HG02973 (cell line): ENCODE data around the gene COL4A2.

Experiments used
- ATAC-seq: cut with Tn5 transposase; IDR thresholded peaks from one replicate; pipeline ENCODE4 v1.9.1; 2021; ENCODE audit warnings: moderate library complexity; ENCODE audit not compliant: unreplicated experiment

Gene COL4A2

GRCh38 chr13:110336681-110337080, 29.6 kb downstream of the COL4A2 start:
- ATAC-seq = no peak

GRCh38 chr13:110337247-110337646, 30.2 kb downstream of the COL4A2 start:
- no peak for ATAC-seq

- no peak for ATAC-seq
Measured at GRCh38 chr13:110338441-110339101, 31.5 kb downstream of the COL4A2 start.

- no peak for ATAC-seq
Measured at GRCh38 chr13:110339263-110339662, 32.2 kb downstream of the COL4A2 start.

GRCh38 chr13:110339975-110340550, 33.0 kb downstream of the COL4A2 start:
- no peak for ATAC-seq

GRCh38 chr13:110340812-110341444, 33.8 kb downstream of the COL4A2 start:
- no peak for ATAC-seq

GRCh38 chr13:110341445-110342244, 34.6 kb downstream of the COL4A2 start:
- no peak for ATAC-seq

- no peak for ATAC-seq
Measured at GRCh38 chr13:110342474-110342873, 35.4 kb downstream of the COL4A2 start.

- ATAC-seq = no peak
Measured at GRCh38 chr13:110343241-110343865, 36.3 kb downstream of the COL4A2 start.

GRCh38 chr13:110344320-110344719, 37.2 kb downstream of the COL4A2 start:
- no peak for ATAC-seq

GRCh38 chr13:110345266-110345665, 38.2 kb downstream of the COL4A2 start:
- no peak for ATAC-seq

- no peak for ATAC-seq
Measured at GRCh38 chr13:110345701-110346100, 38.6 kb downstream of the COL4A2 start.

- no peak for ATAC-seq
Measured at GRCh38 chr13:110346661-110347067, 39.6 kb downstream of the COL4A2 start.

- no peak for ATAC-seq
Measured at GRCh38 chr13:110347088-110347487, 40.0 kb downstream of the COL4A2 start.

GRCh38 chr13:110347535-110348308, 40.6 kb downstream of the COL4A2 start:
- ATAC-seq = no peak

GRCh38 chr13:110348309-110349105, 41.4 kb downstream of the COL4A2 start:
- no peak for ATAC-seq

GRCh38 chr13:110349239-110349638, 42.2 kb downstream of the COL4A2 start:
- no peak for ATAC-seq

GRCh38 chr13:110350049-110350448, 43.0 kb downstream of the COL4A2 start:
- no peak for ATAC-seq

- no peak for ATAC-seq
Measured at GRCh38 chr13:110350509-110350908, 43.4 kb downstream of the COL4A2 start.
